GM12878 (cell line): ENCODE data around the gene SEC61A1. TPM values are rescaled to one million over a fixed set of nuclear protein-coding genes. Genes with fewer than 3 reads are reported as not detected.

Source experiments
- ATAC-seq: fragments of 200-7000 bp; cut with Tn5 transposase; 3 replicates; pipeline ENCODE4 v1.9.1; 2020; ENCODE audit warnings: mild to moderate bottlenecking, moderate library complexity
- BruUV-seq: library from RNA; stranded (reverse); fragments of 400-500 nt; replicated peaks from 2 replicates; lab custom pipeline; 2021; lab: Mats Ljungman, UMichigan
- CTCF ChIA-PET: fragments of 300-600 bp; sonication (Branson Sonifier 250); formaldehyde crosslinking; extraction: SDS; loops from one replicate; lab custom pipeline; 2021; ENCODE audit warnings: inconsistent platforms; lab: Yijun Ruan, JAX
- POLR2A ChIA-PET: fragments of 350-600 bp; formaldehyde crosslinking; extraction: SDS; loops from one replicate; lab custom pipeline; 2021; ENCODE audit warnings: inconsistent platforms; lab: Charles Lee
- RAD21 ChIA-PET: fragments of 300-600 bp; sonication (Branson Sonifier 250); formaldehyde crosslinking; loops from one replicate; lab custom pipeline; 2023; ENCODE audit warnings: antibody characterized with exemption; ENCODE audit not compliant: unreplicated experiment; lab: Charles Lee
- SMC1A ChIA-PET: fragments of 300-600 bp; sonication (Branson Sonifier 250); formaldehyde crosslinking; loops from one replicate; lab custom pipeline; 2023; ENCODE audit not compliant: unreplicated experiment, uncharacterized antibody; lab: Charles Lee
- DNase-seq: peaks from one replicate; pipeline ENCODE4 v3.0.0-alpha.2; 2011; ENCODE audit warnings: low read depth, low spot score
- FAIRE-seq: peaks from 3 replicates; lab custom pipeline; 2011; peaks lifted over from hg19 to GRCh38; lab: Jason Lieb, UNC
- H2AFZ ChIP-seq: 2 replicates; pipeline ENCODE4 v1.6.0; 2011; ENCODE audit warnings: low read depth, low read length, control low read depth; ENCODE audit not compliant: control insufficient read depth
- H3K27ac ChIP-seq: 2 replicates; pipeline ENCODE4 v1.5.1; 2011; ENCODE audit warnings: control low read depth; ENCODE audit not compliant: control insufficient read depth, insufficient read depth
- H3K27me3 ChIP-seq, 2 experiments: replicated peaks in 1 of 2; 2 replicates each; pipeline versions ENCODE4 v1.6.0 to v1.6.1; 2011; ENCODE audit warnings: low read length in 1 of 2; ENCODE audit not compliant: control insufficient read depth in 2 of 2, insufficient read depth in 2 of 2
- H3K36me3 ChIP-seq, 2 experiments: 2 replicates each; pipeline ENCODE4 v1.5.1; 2011; ENCODE audit warnings: low read length in 1 of 2; ENCODE audit not compliant: control insufficient read depth in 2 of 2, insufficient read depth in 2 of 2
- H3K4me1 ChIP-seq: 2 replicates; pipeline ENCODE4 v1.6.1; 2011; ENCODE audit warnings: mild to moderate bottlenecking, low read length, moderate library complexity, mixed read lengths; ENCODE audit not compliant: control insufficient read depth, insufficient read depth
- H3K4me2 ChIP-seq: 2 replicates; pipeline ENCODE4 v1.6.0; 2011; ENCODE audit warnings: control low read depth; ENCODE audit not compliant: control insufficient read depth, insufficient read depth
- H3K4me3 ChIP-seq: fragments of 200-600 bp; sonication (generic); 2 replicates; pipeline ENCODE4 v1.5.1; 2016
- H3K79me2 ChIP-seq: 2 replicates; pipeline ENCODE4 v1.6.0; 2011; ENCODE audit warnings: low read length; ENCODE audit not compliant: control insufficient read depth, insufficient read depth
- H3K9ac ChIP-seq: 2 replicates; pipeline ENCODE4 v1.8.0; 2011; ENCODE audit warnings: low read length, control low read depth, mixed read lengths; ENCODE audit not compliant: control insufficient read depth, insufficient read depth
- H3K9me3 ChIP-seq: replicated peaks from 3 replicates; pipeline ENCODE4 v1.5.1; 2011; ENCODE audit warnings: mild to moderate bottlenecking, low read length; ENCODE audit not compliant: control insufficient read depth, insufficient read depth
- H4K20me1 ChIP-seq: 2 replicates; pipeline ENCODE4 v1.6.0; 2011; ENCODE audit not compliant: control insufficient read depth, insufficient read depth
- EED ChIP-seq: sonication (generic); IDR thresholded peaks from 2 replicates; pipeline ENCODE4 v1.6.1; 2016; ENCODE audit warnings: antibody characterized with exemption, low read depth
- ELK1 ChIP-seq: IDR thresholded peaks from 2 replicates; pipeline ENCODE4 v1.6.1; 2012; ENCODE audit warnings: low read depth, low read length, improper control_type of control experiment
- MLLT1 ChIP-seq: fragments of 450-650 bp; IDR thresholded peaks from 2 replicates; pipeline ENCODE4 v1.6.1; 2016; ENCODE audit warnings: mild to moderate bottlenecking
- MXI1 ChIP-seq: fragments of 150-350 bp; IDR thresholded peaks from 2 replicates; pipeline ENCODE4 v1.6.1; 2011; ENCODE audit warnings: low read depth, mild to moderate bottlenecking, inconsistent platforms, low read length, improper control_type of control experiment
- NR2C2 ChIP-seq: IDR thresholded peaks from 2 replicates; pipeline ENCODE4 v1.6.1; 2011; ENCODE audit warnings: borderline replicate concordance, low read depth; ENCODE audit not compliant: control insufficient read depth, insufficient read length
- PKNOX1 ChIP-seq: fragments of 450-650 bp; IDR thresholded peaks from 2 replicates; pipeline ENCODE4 v1.6.1; 2016; ENCODE audit warnings: mild to moderate bottlenecking
- RAD21 ChIP-seq: IDR thresholded peaks from 2 replicates; pipeline ENCODE4 v1.6.1; 2011; ENCODE audit warnings: mild to moderate bottlenecking, low read depth, low read length, moderate library complexity; ENCODE audit not compliant: insufficient read depth
- RFX5 ChIP-seq: IDR thresholded peaks from 2 replicates; pipeline ENCODE4 v1.6.1; 2011; ENCODE audit warnings: low read depth, low read length, improper control_type of control experiment
- SIN3A ChIP-seq: IDR thresholded peaks from 2 replicates; pipeline ENCODE4 v1.6.1; 2012; ENCODE audit warnings: low read depth, low read length, improper control_type of control experiment
- SMAD5 ChIP-seq: IDR thresholded peaks from 2 replicates; pipeline ENCODE4 v1.6.1; 2016; ENCODE audit warnings: antibody characterized with exemption, low read depth
- STAT1 ChIP-seq: fragments of 450-650 bp; conservative IDR thresholded peaks from 2 replicates; pipeline ENCODE4 v1.6.1; 2014; ENCODE audit warnings: antibody characterized with exemption, mild to moderate bottlenecking
- YY1 ChIP-seq: IDR thresholded peaks from 2 replicates; pipeline ENCODE4 v1.6.1; 2011; ENCODE audit warnings: low read depth, mild to moderate bottlenecking, low read length
- ZNF207 ChIP-seq: fragments of 450-650 bp; IDR thresholded peaks from 2 replicates; pipeline ENCODE4 v1.6.1; 2014; ENCODE audit warnings: antibody characterized with exemption, mild to moderate bottlenecking, borderline replicate concordance
- WGBS: methylation state at CpG from one replicate; pipeline ENCODE4 v1.1.6; 2016; ENCODE audit warnings: low lambda C conversion rate; ENCODE audit not compliant: insufficient replicate concordance, insufficient coverage; ENCODE audit errors: missing lambda C conversion rate; 5-methylcytosine and 5-hydroxymethylcytosine counted together
- in situ Hi-C: fragments of 300-500 bp; cut with MboI; formaldehyde crosslinking; loops from 9 replicates; pipeline ENCODE4 v1.14.3; 2018; ENCODE audit warnings: mixed read lengths
- intact Hi-C: fragments of 100-400 bp; cut with micrococcal nuclease; formaldehyde crosslinking; loops from one replicate; pipeline ENCODE4 v1.14.2; 2022; ENCODE audit not compliant: unreplicated experiment
- polyA plus RNA-seq, 11 experiments: library from polyadenylated mRNA; depleted of rRNA in 4 of 11; unstranded in 6 of 11; stranded (reverse) in 5 of 11; fragments of >200 nt; fragmentation: Nextera tagmentation in 4 of 11; fragmentation: Illumina TruSeq in 1 of 11; extraction: Ambion mirVana in 4 of 11; extraction: Trizol in 1 of 11; gene quantifications; 1 replicate in 1 of 11; 2 replicates in 10 of 11; pipeline versions ENCODE4 v1.2.1 to v1.2.3, GENCODE V29; 2011 to 2016; ENCODE audit warnings: inconsistent platforms in 2 of 11, missing spikeins in 2 of 11, low read depth in 1 of 11
- total RNA-seq, 4 experiments: library from RNA; depleted of rRNA in 3 of 4; stranded (reverse); fragments of >200 nt in 3 of 4; fragmentation: Illumina TruSeq in 1 of 4; extraction: Trizol in 1 of 4; gene quantifications; 2 replicates each; pipeline versions ENCODE4 v1.2.1 to v1.2.3, GENCODE V29; 2013 to 2021
- TF ChIP-seq, protein P1 (sequence below): IDR thresholded peaks from 2 replicates; pipeline ENCODE4 v1.6.1; 2011; ENCODE audit warnings: borderline replicate concordance, low read depth, mild to moderate bottlenecking, moderate library complexity, low read length; ENCODE audit not compliant: insufficient read depth, poor library complexity, severe bottlenecking

Gene SEC61A1
- total and polyA plus RNA-seq, 10 of the 15 experiments (the other 5 are each of a cell fraction or from before 2014, with no cell fraction given) = 5.2 to 265 (median 142) TPM

DNA sequence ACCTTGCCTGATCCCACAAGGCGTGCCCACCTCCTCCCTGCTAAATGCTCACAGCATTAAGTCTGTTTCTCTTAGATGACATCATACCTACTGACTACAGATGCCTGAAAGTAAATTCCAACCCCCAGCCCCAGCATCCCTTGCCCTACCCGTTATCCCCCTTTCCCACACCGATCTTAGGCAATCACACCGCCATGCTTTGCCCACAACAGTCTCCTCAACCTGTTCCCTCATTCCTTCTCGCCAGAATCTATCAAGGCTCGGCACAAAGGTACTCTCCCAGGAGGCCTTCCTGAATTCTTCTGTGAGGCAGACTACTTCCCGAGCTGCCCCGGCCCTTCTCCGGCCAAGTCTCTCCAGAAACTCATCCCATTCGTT is 789 bp upstream of the SEC61A1 start (continued):
- TF ChIP-seq MLLT1 (peak; percentile 99), MXI1 (no peak)

DNA sequence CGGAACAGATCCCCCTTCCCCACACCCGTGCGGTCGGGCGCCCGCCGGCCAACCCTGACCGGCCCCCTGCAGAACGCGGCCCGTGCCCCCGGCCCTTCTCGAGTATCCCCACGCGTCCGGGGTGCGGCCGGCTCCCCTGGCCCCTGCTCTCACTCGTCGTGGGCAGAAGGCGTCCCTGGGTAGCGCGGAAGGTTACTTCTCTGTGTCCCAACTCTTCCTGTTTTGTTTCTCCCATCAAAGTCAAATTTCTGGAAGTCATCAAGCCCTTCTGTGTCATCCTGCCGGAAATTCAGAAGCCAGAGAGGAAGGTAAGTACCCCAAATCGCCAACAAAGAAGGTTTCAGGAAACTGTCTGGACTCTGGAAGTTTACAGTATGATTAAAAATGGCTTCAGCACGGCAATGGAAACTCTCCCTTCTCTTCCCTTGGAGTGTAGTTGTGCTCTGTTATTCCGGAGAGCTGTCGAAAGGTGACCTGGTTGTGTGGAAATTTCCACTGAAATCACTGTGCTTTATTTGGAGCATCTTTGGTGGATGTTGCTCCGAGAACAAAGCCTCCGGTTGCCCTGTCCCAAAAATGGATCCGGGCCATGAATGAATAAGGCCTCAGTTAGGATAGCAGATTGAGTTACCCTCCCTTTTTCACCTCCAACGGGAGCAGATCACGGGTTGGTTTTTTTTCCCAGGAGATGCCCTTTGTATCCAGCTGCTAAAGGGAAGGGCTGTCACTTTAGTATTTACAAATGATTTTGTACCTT is 536 bp downstream of the SEC61A1 start:
- peak overlapping the region; percentile 94 for H3K4me3 ChIP-seq
- BruUV-seq = TSS peak; percentile 71
- ChIA-PET SMC1A (interaction anchor here (0.9 to 1.5 kb wide), 4 partner anchors 13 to 218 kb away, joined by 3 to 4 read pairs (median 3); no protein-coding TSS in a partner anchor), RAD21 (interaction anchor here (0.6 kb wide), 1 partner anchor 826 kb away, joined by 3 read pairs; no protein-coding TSS in a partner anchor), CTCF (interaction anchor here (1.5 to 5.0 kb wide), 3 partner anchors 14 to 81 kb away, joined by 5 to 37 read pairs (median 6); no protein-coding TSS in a partner anchor), POLR2A (interaction anchor here (0.6 to 1.4 kb wide), 3 partner anchors 68 to 298 kb away, joined by 3 to 5 read pairs (median 3); no protein-coding TSS in a partner anchor)
- peak overlapping the region; percentile 72 for H2AFZ ChIP-seq
- H3K9me3 ChIP-seq = no peaks in the 10 kb centered on the region
- peaks cover 3% of the 10 kb centered on the region; the same call in 1 of the 2 replicates for H4K20me1 ChIP-seq
- 4% methylated on average over 30 of the region's 33 CpGs for WGBS
- DNase-seq (no peak), FAIRE-seq (peak; percentile 23), ATAC-seq (peak; percentile 26)
- peak overlapping the region; percentile 93 for H3K4me2 ChIP-seq
- intact Hi-C loops (loop anchor here (5.0 to 10.0 kb wide), 2 partner anchors 318 to 465 kb away; no protein-coding TSS in a partner anchor), in situ Hi-C loops (no loop called here)
- peaks cover 15% of the 10 kb centered on the region; the same call in 1 of the 2 replicates for H3K4me1 ChIP-seq
- H3K79me2 ChIP-seq = peaks cover 57% of the 10 kb centered on the region
- H3K36me3 ChIP-seq = peaks cover 3 to 23% of the 10 kb centered on the region in 2 experiments
- H3K9ac ChIP-seq = peak overlapping the region; percentile 87
- H3K27me3 ChIP-seq = no peaks in the 10 kb centered on the region
- H3K27ac ChIP-seq = peak overlapping the region; percentile 79
- TF ChIP-seq STAT1 = 0 out of 2 replicates have a peak, but pooled peaks have one; percentile 28
- TF ChIP-seq YY1 = peak; percentile 61; the same call in 1 of the 2 replicates
- no peak for TF ChIP-seq RAD21
- TF ChIP-seq SMAD5 = peak; percentile 10; the same call in 1 of the 2 replicates
- peak; percentile 44; the same call in 1 of the 2 replicates for TF ChIP-seq ZNF207
- TF ChIP-seq EED = 0 out of 2 replicates have a peak, but pooled peaks have one; percentile 30
- peak; percentile 7; the same call in 1 of the 2 replicates for TF ChIP-seq SIN3A
- TF ChIP-seq, protein P1, sequence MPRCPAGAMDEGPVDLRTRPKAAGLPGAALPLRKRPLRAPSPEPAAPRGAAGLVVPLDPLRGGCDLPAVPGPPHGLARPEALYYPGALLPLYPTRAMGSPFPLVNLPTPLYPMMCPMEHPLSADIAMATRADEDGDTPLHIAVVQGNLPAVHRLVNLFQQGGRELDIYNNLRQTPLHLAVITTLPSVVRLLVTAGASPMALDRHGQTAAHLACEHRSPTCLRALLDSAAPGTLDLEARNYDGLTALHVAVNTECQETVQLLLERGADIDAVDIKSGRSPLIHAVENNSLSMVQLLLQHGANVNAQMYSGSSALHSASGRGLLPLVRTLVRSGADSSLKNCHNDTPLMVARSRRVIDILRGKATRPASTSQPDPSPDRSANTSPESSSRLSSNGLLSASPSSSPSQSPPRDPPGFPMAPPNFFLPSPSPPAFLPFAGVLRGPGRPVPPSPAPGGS = peak; percentile 7
- TF ChIP-seq NR2C2 = no peak
- TF ChIP-seq ELK1 = peak; percentile 5; the same call in 1 of the 2 replicates
- TF ChIP-seq PKNOX1 = no peak
- no peak for TF ChIP-seq RFX5
